K562 (cell line): Measurements from ENCODE around the gene PCDHGC4.

Experiments
- CEBPB ChIP-seq: fragments of 450-650 bp; IDR thresholded peaks from 2 replicates; pipeline ENCODE4 v1.6.1; 2016; ENCODE audit warnings: missing genetic modification characterization, missing compliant biosample characterization
- DMBX1 ChIP-seq: fragments of 250-450 bp; sonication (Bioruptor Pico); IDR thresholded peaks from 2 replicates; pipeline ENCODE4 v1.8.0; 2022; ENCODE audit warnings: inconsistent platforms, mild to moderate bottlenecking, moderate library complexity, borderline replicate concordance
- E2F6 ChIP-seq, 2 experiments: IDR thresholded peaks; 2 replicates each; pipeline ENCODE4 v1.6.1; 2011; ENCODE audit warnings: borderline replicate concordance in 1 of 2, control low read depth in 1 of 2, low read depth in 1 of 2, low read length in 1 of 2, mild to moderate bottlenecking in 1 of 2, mixed read lengths in 1 of 2, moderate library complexity in 1 of 2; ENCODE audit not compliant: insufficient read depth in 1 of 2, insufficient read length in 1 of 2, poor library complexity in 1 of 2, severe bottlenecking in 1 of 2; ENCODE audit errors: extremely low read depth in 1 of 2
- ELF4 ChIP-seq: fragments of 450-650 bp; formaldehyde crosslinking; IDR thresholded peaks from 2 replicates; pipeline ENCODE4 v1.4.0; 2022; ENCODE audit warnings: missing genetic modification characterization
- FOXM1 ChIP-seq, 2 experiments: fragments of 450-650 bp in 1 of 2; sonication (generic) in 1 of 2; formaldehyde crosslinking in 1 of 2; IDR thresholded peaks; 2 replicates each; pipeline versions ENCODE4 v1.6.1 to v1.9.0; 2017 to 2022; ENCODE audit warnings: low read depth in 2 of 2, mild to moderate bottlenecking in 2 of 2, missing genetic modification reagents in 1 of 2, moderate library complexity in 1 of 2

- TF ChIP-seq DMBX1 (CRISPR knock-in tag) (no peak), E2F6 (IDR thresholded peaks at IDR 0.05; ENCODE audit: borderline replicate concordance in 1 of 2, extremely low read depth in 1 of 2, insufficient read depth in 1 of 2, insufficient read length in 1 of 2, low read depth in 1 of 2, low read length in 1 of 2, poor library complexity in 1 of 2, severe bottlenecking in 1 of 2) (no peak), FOXM1 (IDR thresholded peaks at IDR 0.05; ENCODE audit: low read depth) (no peak), FOXM1 (CRISPR knock-in tag; IDR thresholded peaks at IDR 0.05; ENCODE audit: low read depth) (no peak), ELF4 (CRISPR knock-in tag) (no peak), CEBPB (tag) (no peak)
Measured at GRCh38 chr5:141503681-141504080, 18.9 kb downstream of the PCDHGC4 start.
